ENCODE measurements around the gene MAGEF1. TPM values are rescaled to one million over a fixed set of nuclear protein-coding genes. Genes with fewer than 3 reads are reported as not detected.

Gene MAGEF1
- total and polyA plus RNA-seq, 8 donors = 10.4 to 34.0 (median 16.7) TPM

DNA sequence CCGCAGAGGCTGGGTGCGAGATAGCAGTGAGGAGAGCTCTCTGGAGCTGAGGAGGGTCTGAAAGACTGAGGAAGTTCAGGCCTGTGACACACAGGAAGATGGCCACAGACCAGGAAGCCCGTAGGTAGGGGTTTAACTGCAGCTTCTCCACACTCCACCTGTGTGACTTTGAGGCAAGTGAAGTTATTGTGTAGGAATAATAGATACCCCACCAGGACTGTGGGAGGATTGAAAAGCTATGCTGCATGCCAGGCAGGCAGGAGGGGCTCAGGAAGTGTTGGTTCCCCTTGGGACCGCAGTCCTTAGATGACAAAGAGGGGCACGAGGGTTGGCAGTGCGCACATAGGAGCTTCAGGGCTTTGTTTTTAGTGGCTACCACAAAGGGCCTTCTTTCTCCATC, 50.9 kb downstream of the MAGEF1 start:
- WGBS, 2 donors = 92 to 99% methylated on average over 6 of the region's 6 CpGs
- TF ChIP-seq, protein P1, sequence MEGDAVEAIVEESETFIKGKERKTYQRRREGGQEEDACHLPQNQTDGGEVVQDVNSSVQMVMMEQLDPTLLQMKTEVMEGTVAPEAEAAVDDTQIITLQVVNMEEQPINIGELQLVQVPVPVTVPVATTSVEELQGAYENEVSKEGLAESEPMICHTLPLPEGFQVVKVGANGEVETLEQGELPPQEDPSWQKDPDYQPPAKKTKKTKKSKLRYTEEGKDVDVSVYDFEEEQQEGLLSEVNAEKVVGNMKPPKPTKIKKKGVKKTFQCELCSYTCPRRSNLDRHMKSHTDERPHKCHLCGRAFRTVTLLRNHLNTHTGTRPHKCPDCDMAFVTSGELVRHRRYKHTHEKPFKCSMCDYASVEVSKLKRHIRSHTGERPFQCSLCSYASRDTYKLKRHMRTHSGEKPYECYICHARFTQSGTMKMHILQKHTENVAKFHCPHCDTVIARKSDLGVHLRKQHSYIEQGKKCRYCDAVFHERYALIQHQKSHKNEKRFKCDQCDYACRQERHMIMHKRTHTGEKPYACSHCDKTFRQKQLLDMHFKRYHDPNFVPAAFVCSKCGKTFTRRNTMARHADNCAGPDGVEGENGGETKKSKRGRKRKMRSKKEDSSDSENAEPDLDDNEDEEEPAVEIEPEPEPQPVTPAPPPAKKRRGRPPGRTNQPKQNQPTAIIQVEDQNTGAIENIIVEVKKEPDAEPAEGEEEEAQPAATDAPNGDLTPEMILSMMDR (IDR thresholded peaks at IDR 0.05) = no peak
- DNase-seq (no peak), FAIRE-seq (no peak), ATAC-seq (no peak)
- no peaks in the 10 kb centered on the region for H3K36me3 ChIP-seq
- no peaks in the 10 kb centered on the region for H3K4me1 ChIP-seq
- H3K27me3 ChIP-seq = no peaks in the 10 kb centered on the region
- H3K4me3 ChIP-seq = no peak overlapping the region
- H3K27ac ChIP-seq = no peak overlapping the region
- intact Hi-C loops (cut with DNase I) = no loop called here
- no peaks in the 10 kb centered on the region for H3K9me3 ChIP-seq

Other genes starting within 250 kb of the MAGEF1 start
- 10 to 100 TPM in 4 of 6 donors, 1 to 10 TPM in 2; 5.8 to 17.3 (median 13.2) TPM for gene EPHB3, start 150.3 kb downstream of the MAGEF1 start, total RNA-seq
- gene EPHB3, start 150.3 kb downstream of the MAGEF1 start, polyA plus RNA-seq = 10 to 100 TPM; 11.7 to 13.3 TPM
- gene VPS8, start 100.1 kb upstream of the MAGEF1 start, total RNA-seq = 10 to 100 TPM; 11.8 to 37.5 (median 21.2) TPM
- gene VPS8, start 100.1 kb upstream of the MAGEF1 start, polyA plus RNA-seq = 10 to 100 TPM in 1 of 2 donors, 1 to 10 TPM in 1; 7.9 to 14.6 TPM

Data from pancreas (tissue), 10 donors.